ENCODE measurements around the gene KDM3B. TPM values are rescaled to one million over a fixed set of nuclear protein-coding genes. Genes with fewer than 3 reads are reported as not detected.

KDM3B gene
- total RNA-seq, 5 donors from 2014 or later (not counting 1 experiment from before 2014, with no cell fraction given): 72.9 to 78.3 (median 76.0) TPM

DNA sequence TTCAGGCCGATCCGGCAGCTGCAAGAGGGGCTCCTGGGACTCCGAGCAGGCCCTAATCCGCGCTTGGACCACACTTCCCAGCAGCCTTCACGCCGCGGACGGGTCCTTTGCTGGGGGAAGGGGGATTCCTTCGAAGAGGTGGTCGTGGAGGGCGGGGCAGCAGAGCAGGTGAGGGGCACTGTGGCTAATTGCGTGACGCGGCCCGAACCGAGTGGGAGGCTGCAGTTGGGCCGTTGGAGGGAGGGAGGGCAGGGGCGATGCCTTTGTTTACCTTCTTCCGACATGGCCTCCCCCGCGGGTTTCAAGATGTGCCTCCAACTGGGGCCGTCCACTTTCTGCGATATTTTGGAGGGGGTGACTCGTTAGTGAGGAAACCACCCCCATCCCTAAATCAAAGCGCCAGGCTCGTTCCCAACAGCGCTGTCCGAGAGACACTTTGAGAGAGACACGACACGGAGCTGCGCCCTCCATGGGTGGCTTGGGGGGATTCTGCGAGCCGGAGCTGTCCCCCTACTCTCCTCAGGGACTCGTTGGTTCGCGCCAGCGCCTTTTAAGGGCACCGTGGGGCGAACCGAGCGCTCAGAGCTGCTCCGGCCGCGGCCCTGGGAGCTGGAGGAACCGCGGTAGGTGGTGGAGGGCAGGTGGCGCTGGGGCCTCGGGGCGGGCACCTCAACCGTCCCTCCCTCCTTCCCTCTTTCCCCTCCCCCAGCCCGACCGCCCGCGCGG is 14.6 kb upstream of the KDM3B start, which contains the start of gene FAM53C:
TSS of gene FAM53C (plus strand) at position 582 of the 726 bp plus-strand sequence. CDS start 3,070 bp downstream, outside the sequence.
- Histone ChIP-seq H3K9me3 (no peaks in the 10 kb centered on the region), H3K36me3 (ENCODE audit: control insufficient read depth in 2 of 2, extremely low read depth in 1 of 2, insufficient read depth in 1 of 2, low read length in 1 of 2) (peaks cover 0 to 7% of the 10 kb centered on the region in 2 donors), H3K4me1 (ENCODE audit: control insufficient read depth in 1 of 2, extremely low read depth in 1 of 2, insufficient read depth in 2 of 2, low read length in 2 of 2) (peaks cover 20 to 22% of the 10 kb centered on the region in 2 experiments), H3K27ac (ENCODE audit: low read length) (peak within 1 kb of the TSS; percentile 98), H3K4me3 (ENCODE audit: control insufficient read depth in 1 of 2, extremely low read depth in 1 of 2, low read length in 1 of 2) (peak within 1 kb of the TSS; percentile 75 to 90), H3K27me3 (replicated peaks in 1 of 2; ENCODE audit: control insufficient read depth in 2 of 2, extremely low read depth in 1 of 2, insufficient read depth in 2 of 2, low read length in 1 of 2) (no peaks in the 10 kb centered on the region)
- ATAC-seq (replicated peaks in 1 of 4) (peak; percentile 85 to 92 (median 91)), DNase-seq (peak; percentile 79 to 96 (median 89))
- Mint-ChIP-seq H3K36me3 (peaks cover 11% of the 10 kb centered on the region), H3K27ac (peak within 1 kb of the TSS; percentile 98 to 100), H3K27me3 (no peaks in the 10 kb centered on the region), H3K4me3 (peak within 1 kb of the TSS; percentile 87 to 91 (median 89)), H3K4me1 (peaks cover 34 to 41% (median 37%) of the 10 kb centered on the region in 3 donors), H3K9me3 (no peaks in the 10 kb centered on the region)
- WGBS (ENCODE audit: insufficient coverage): 0% methylated on average over 17 of the region's 56 CpGs
- POLR2A ChIA-PET: interaction anchor here (0.6 to 3.7 kb wide), 10 partner anchors 12 to 1358 kb away, joined by 3 to 33 read pairs (median 4); partner anchors contain the start of genes KDM3B (in 2 of the 2), BRD8 (in 1 of the 2), CDC23 (in 1 of the 2) and HSPA9 (in 1 of the 2)
- CTCF ChIA-PET: interaction anchor here (0.6 to 6.3 kb wide), 5 partner anchors 13 to 35 kb away, joined by 3 to 88 read pairs (median 4); partner anchors contain the start of gene KDM3B (in 1 of the 2)

DNA sequence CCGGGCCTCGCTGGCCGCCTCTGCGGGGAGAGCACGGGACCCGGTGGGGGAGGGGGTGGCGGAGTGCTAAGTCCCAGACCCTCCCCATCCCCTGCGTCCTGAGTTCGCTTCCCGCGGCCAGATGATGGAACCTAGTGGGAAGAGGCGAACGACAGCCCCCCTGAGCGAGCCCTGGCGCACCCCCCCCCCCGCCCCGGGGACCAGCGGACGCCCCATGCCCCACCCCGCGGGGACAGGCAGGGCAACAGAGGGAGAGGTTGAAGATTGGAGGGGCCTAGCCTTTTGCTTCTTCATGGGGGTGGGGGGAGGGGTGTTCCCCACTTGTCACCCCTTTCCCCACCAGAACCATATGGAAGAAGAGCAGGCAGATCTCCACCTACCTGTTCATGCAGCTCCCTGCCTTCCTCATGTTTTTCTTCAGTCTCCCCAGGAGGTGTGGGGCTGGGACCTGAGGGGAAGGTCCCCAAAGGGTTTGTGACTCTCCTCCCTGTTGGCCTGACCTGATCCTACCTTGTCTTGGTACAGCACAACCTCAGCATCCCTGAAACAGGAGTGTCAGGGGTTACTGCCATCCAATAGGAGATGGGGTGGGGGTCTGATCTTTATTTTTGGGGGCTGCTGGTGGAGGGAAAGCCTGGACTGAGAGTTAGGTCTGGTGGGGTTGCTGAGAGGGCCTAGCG is 13.9 kb upstream of the KDM3B start:
- Histone ChIP-seq H3K27me3 (replicated peaks in 1 of 2; ENCODE audit: control insufficient read depth in 2 of 2, extremely low read depth in 1 of 2, insufficient read depth in 2 of 2, low read length in 1 of 2) (no peaks in the 10 kb centered on the region), H3K4me3 (ENCODE audit: control insufficient read depth in 1 of 2, extremely low read depth in 1 of 2, low read length in 1 of 2) (peak overlapping the region; percentile 75 to 90), H3K27ac (ENCODE audit: low read length) (peak overlapping the region; percentile 98), H3K36me3 (ENCODE audit: control insufficient read depth in 2 of 2, extremely low read depth in 1 of 2, insufficient read depth in 1 of 2, low read length in 1 of 2) (peaks cover 0 to 8% of the 10 kb centered on the region in 2 donors), H3K9me3 (no peaks in the 10 kb centered on the region), H3K4me1 (ENCODE audit: control insufficient read depth in 1 of 2, extremely low read depth in 1 of 2, insufficient read depth in 2 of 2, low read length in 2 of 2) (peaks cover 20 to 22% of the 10 kb centered on the region in 2 experiments)
- Mint-ChIP-seq H3K27me3 (no peaks in the 10 kb centered on the region), H3K4me3 (peak overlapping the region; percentile 87 to 91 (median 89)), H3K4me1 (peaks cover 34 to 41% (median 37%) of the 10 kb centered on the region in 3 donors), H3K36me3 (peaks cover 13% of the 10 kb centered on the region), H3K9me3 (no peaks in the 10 kb centered on the region), H3K27ac (peak overlapping the region; percentile 79 to 86)
- POLR2A ChIA-PET: interaction anchor here (0.6 to 3.7 kb wide), 10 partner anchors 12 to 307 kb away, joined by 3 to 33 read pairs (median 3); partner anchors contain the start of genes KDM3B (in 2 of the 2), BRD8 (in 1 of the 2), CDC23 (in 1 of the 2) and HSPA9 (in 1 of the 2)
- peak in 1 of 35 experiments; percentile 16 for DNase-seq
- WGBS (ENCODE audit: insufficient coverage): no CpG with 5 or more reads among the region's 22 CpGs
- ATAC-seq (replicated peaks in 1 of 4): peak in 2 of 4 experiments; percentile 5 to 6
- CTCF ChIA-PET: interaction anchor here (0.6 to 6.3 kb wide), 3 partner anchors 12 to 16 kb away, joined by 4 to 88 read pairs (median 21); partner anchors contain the start of gene KDM3B (in 1 of the 2)

DNA sequence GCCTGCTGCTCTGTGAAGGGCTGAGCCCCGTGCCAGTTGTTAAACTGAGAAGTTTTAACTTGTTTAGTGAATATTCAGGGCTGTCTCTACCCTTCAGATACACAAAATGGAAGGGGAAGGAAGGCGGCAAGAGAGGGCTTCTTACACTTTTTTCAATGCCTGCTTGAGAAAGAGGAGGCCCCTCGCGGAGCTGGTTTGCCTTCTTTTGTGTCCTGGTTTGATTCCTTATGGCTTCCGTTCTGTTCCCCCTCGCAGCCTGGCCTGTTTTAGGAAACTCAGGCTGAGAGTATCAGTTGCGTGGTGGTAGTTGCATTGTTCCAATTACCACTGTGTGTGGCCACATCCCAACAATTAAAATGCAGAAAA is 13.4 kb upstream of the KDM3B start:
- peaks cover 17% of the 10 kb centered on the region for H3K36me3 Mint-ChIP-seq
- no CpG with 5 or more reads among the region's 7 CpGs for WGBS (ENCODE audit: insufficient coverage)
- no peaks in the 10 kb centered on the region for H3K9me3 Mint-ChIP-seq
- H3K9me3 ChIP-seq: no peaks in the 10 kb centered on the region
- DNase-seq: peak in 1 of 35 experiments; percentile 20
- peak overlapping the region; percentile 59 for H3K27ac ChIP-seq (ENCODE audit: low read length)
- peaks cover 0 to 13% of the 10 kb centered on the region in 2 donors for H3K36me3 ChIP-seq (ENCODE audit: control insufficient read depth in 2 of 2, extremely low read depth in 1 of 2, insufficient read depth in 1 of 2, low read length in 1 of 2)
- H3K4me1 ChIP-seq (ENCODE audit: control insufficient read depth in 1 of 2, extremely low read depth in 1 of 2, insufficient read depth in 2 of 2, low read length in 2 of 2): peaks cover 20 to 22% of the 10 kb centered on the region in 2 experiments
- H3K27me3 ChIP-seq (replicated peaks in 1 of 2; ENCODE audit: control insufficient read depth in 2 of 2, extremely low read depth in 1 of 2, insufficient read depth in 2 of 2, low read length in 1 of 2): no peaks in the 10 kb centered on the region
- ChIA-PET POLR2A (interaction anchor here (0.6 to 3.7 kb wide), 4 partner anchors 12 to 14 kb away, joined by 3 to 33 read pairs (median 4); partner anchors contain the start of gene KDM3B (in 2 of the 2)), CTCF (interaction anchor here (0.6 to 6.3 kb wide), 4 partner anchors 12 to 15 kb away, joined by 7 to 88 read pairs (median 15); partner anchors contain the start of gene KDM3B (in 2 of the 2))
- no peaks in the 10 kb centered on the region for H3K27me3 Mint-ChIP-seq
- H3K27ac Mint-ChIP-seq: peak overlapping the region; percentile 79 to 86
- no peak for ATAC-seq (replicated peaks in 1 of 4)
- H3K4me1 Mint-ChIP-seq: peaks cover 34 to 41% (median 37%) of the 10 kb centered on the region in 3 donors
- H3K4me3 ChIP-seq (ENCODE audit: control insufficient read depth in 1 of 2, extremely low read depth in 1 of 2, low read length in 1 of 2): peak overlapping the region; percentile 75 to 90
- peak overlapping the region; percentile 87 to 91 (median 89) for H3K4me3 Mint-ChIP-seq

DNA sequence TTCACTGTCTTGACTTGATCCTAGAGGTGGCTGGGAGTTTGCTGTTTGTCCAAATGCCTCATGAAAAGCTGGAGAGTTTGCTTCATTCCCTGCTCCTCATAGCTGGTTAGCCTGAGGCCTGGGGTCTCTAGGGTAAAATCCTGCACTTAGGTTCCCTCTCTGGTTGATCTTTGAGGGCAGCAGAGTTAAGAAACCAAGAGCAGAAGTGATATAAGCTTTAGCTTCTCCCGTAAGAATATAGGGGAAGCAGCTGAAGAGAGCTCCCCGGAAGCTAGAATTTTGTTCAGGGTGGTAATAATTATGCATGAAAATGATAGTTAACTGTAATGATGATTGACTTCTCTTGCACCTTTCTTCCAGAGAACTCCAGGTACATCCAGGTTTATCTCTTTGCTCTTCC is 13.0 kb upstream of the KDM3B start:
- Mint-ChIP-seq H3K27ac (peak overlapping the region; percentile 79 to 86), H3K4me1 (peaks cover 34 to 41% (median 37%) of the 10 kb centered on the region in 3 donors), H3K36me3 (peaks cover 21% of the 10 kb centered on the region), H3K9me3 (no peaks in the 10 kb centered on the region), H3K4me3 (peak overlapping the region; percentile 87 to 91 (median 89)), H3K27me3 (no peaks in the 10 kb centered on the region)
- DNase-seq (no peak), ATAC-seq (replicated peaks in 1 of 4) (no peak)
- WGBS (ENCODE audit: insufficient coverage): 45% methylated on average over 2 of the region's 2 CpGs
- Histone ChIP-seq H3K9me3 (no peaks in the 10 kb centered on the region), H3K4me3 (ENCODE audit: control insufficient read depth in 1 of 2, extremely low read depth in 1 of 2, low read length in 1 of 2) (peak overlapping the region; percentile 75 to 90), H3K27ac (ENCODE audit: low read length) (peak overlapping the region; percentile 22), H3K27me3 (replicated peaks in 1 of 2; ENCODE audit: control insufficient read depth in 2 of 2, extremely low read depth in 1 of 2, insufficient read depth in 2 of 2, low read length in 1 of 2) (no peaks in the 10 kb centered on the region), H3K36me3 (ENCODE audit: control insufficient read depth in 2 of 2, extremely low read depth in 1 of 2, insufficient read depth in 1 of 2, low read length in 1 of 2) (peaks cover 0 to 17% of the 10 kb centered on the region in 2 donors), H3K4me1 (ENCODE audit: control insufficient read depth in 1 of 2, extremely low read depth in 1 of 2, insufficient read depth in 2 of 2, low read length in 2 of 2) (peaks cover 20 to 22% of the 10 kb centered on the region in 2 experiments)
- CTCF ChIA-PET: interaction anchor here (0.6 to 6.3 kb wide), 4 partner anchors 11 to 15 kb away, joined by 7 to 88 read pairs (median 15); partner anchors contain the start of gene KDM3B (in 2 of the 2)
- POLR2A ChIA-PET: interaction anchor here (0.6 to 3.7 kb wide), 4 partner anchors 12 to 15 kb away, joined by 3 to 33 read pairs (median 4); partner anchors contain the start of gene KDM3B (in 2 of the 2)

DNA sequence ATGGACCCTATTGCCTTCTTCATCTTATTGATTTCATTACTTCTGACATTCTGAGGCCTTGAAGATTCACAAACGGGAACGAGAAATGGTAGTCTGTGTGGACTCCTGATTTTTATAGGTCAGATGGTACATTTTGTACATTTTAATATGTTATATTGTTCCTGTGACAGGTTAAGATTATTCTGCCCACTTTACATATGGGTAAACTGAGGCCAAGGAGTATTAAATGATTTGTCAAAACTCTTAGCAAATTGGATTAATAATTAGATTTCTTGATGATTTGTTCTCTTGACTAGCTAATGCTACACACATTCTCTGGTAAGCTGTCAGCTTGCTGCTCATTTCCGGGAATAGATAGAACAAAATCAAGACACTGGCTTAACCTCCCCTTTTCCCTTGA is 12.5 kb upstream of the KDM3B start:
- Histone ChIP-seq H3K27me3 (replicated peaks in 1 of 2; ENCODE audit: control insufficient read depth in 2 of 2, extremely low read depth in 1 of 2, insufficient read depth in 2 of 2, low read length in 1 of 2) (no peaks in the 10 kb centered on the region), H3K4me3 (ENCODE audit: control insufficient read depth in 1 of 2, extremely low read depth in 1 of 2, low read length in 1 of 2) (no peak overlapping the region), H3K4me1 (ENCODE audit: control insufficient read depth in 1 of 2, extremely low read depth in 1 of 2, insufficient read depth in 2 of 2, low read length in 2 of 2) (peaks cover 20 to 22% of the 10 kb centered on the region in 2 experiments), H3K36me3 (ENCODE audit: control insufficient read depth in 2 of 2, extremely low read depth in 1 of 2, insufficient read depth in 1 of 2, low read length in 1 of 2) (peaks cover 0 to 23% of the 10 kb centered on the region in 2 donors), H3K9me3 (no peaks in the 10 kb centered on the region), H3K27ac (ENCODE audit: low read length) (no peak overlapping the region)
- Mint-ChIP-seq H3K27ac (peak overlapping the region in 1 of 2 donors; percentile 79), H3K4me1 (peaks cover 34 to 41% (median 37%) of the 10 kb centered on the region in 3 donors), H3K4me3 (peak overlapping the region; percentile 87 to 91 (median 89)), H3K36me3 (peaks cover 23% of the 10 kb centered on the region), H3K9me3 (no peaks in the 10 kb centered on the region), H3K27me3 (no peaks in the 10 kb centered on the region)
- ChIA-PET POLR2A (interaction anchor here (0.6 to 3.7 kb wide), 5 partner anchors 12 to 219 kb away, joined by 3 to 33 read pairs (median 4); partner anchors contain the start of gene KDM3B (in 2 of the 2)), CTCF (interaction anchor here (1.3 to 6.3 kb wide), 3 partner anchors 11 to 15 kb away, joined by 9 to 88 read pairs (median 21); partner anchors contain the start of gene KDM3B (in 2 of the 2))
- no CpG with 5 or more reads among the region's 3 CpGs for WGBS (ENCODE audit: insufficient coverage)
- ATAC-seq (replicated peaks in 1 of 4): no peak
- no peak for DNase-seq

Measured in T-cell (primary cell).